Stimulated activated CD4-positive, alpha-beta T cell treated with anti-CD3 and anti-CD28 coated beads, Interleukin-4, amount 100 ng/mL, for 48 hours (primary cell): Measurements from ENCODE around the gene PEX14.

Experiments
- DNase-seq, 2 donors: peaks; one replicate each; pipeline ENCODE4 v3.0.0-alpha.2; 2020; ENCODE audit warnings: low read depth in 2 of 2

Gene PEX14

DNA sequence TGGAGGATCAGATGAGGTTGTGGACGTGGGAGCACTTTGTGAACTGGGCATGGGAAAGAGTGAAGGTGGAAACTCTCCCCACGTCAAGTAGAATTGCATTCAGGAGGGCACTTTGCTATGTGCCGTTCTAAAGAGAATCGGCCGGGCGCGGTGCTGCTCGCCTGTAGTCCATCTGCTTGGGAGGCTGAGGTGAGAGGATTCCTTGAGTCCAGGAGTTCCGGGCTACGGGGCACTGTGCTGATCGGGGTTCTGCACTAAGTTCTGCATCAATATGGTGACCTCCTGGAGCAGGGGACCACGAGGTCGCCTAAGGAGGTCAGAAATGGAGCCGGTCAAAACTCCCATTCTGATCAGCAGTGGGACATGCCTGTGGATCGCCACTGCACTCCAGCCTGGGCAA, 141.9 kb downstream of the PEX14 start:
- no peak for DNase-seq

- no peak for DNase-seq
Measured at GRCh38 chr1:10617318-10617717, 142.6 kb downstream of the PEX14 start.

- no peak for DNase-seq
Measured at GRCh38 chr1:10617931-10618885, 143.5 kb downstream of the PEX14 start.

GRCh38 chr1:10620776-10621175, 146.0 kb downstream of the PEX14 start:
- DNase-seq, result no peak

GRCh38 chr1:10621906-10622305, 147.2 kb downstream of the PEX14 start:
- no peak for DNase-seq

GRCh38 chr1:10622910-10623685, 148.3 kb downstream of the PEX14 start:
- DNase-seq, result no peak

DNA sequence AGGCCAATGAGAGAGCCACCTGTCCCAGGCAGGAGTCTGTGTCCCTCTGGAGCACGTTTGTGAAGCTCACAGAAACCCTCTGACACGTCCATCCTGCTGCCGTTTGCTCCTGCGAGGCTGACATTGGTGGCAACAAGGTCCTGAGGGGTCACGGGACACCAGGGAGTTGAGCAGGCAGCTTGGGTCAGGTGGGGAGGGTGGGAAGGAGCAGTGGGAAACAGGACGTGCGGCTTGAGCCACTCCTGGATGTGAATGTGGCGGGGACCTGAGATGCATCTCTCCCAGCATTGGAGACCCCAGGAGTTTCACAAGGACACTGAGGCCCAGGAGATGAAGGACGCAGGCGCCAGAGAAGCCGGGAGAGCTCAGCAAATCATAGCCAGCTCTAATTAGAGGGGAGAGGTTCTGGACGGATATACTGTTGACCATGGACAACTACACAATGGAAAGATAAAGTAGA, 149.0 kb downstream of the PEX14 start:
- DNase-seq, result no peak

DNA sequence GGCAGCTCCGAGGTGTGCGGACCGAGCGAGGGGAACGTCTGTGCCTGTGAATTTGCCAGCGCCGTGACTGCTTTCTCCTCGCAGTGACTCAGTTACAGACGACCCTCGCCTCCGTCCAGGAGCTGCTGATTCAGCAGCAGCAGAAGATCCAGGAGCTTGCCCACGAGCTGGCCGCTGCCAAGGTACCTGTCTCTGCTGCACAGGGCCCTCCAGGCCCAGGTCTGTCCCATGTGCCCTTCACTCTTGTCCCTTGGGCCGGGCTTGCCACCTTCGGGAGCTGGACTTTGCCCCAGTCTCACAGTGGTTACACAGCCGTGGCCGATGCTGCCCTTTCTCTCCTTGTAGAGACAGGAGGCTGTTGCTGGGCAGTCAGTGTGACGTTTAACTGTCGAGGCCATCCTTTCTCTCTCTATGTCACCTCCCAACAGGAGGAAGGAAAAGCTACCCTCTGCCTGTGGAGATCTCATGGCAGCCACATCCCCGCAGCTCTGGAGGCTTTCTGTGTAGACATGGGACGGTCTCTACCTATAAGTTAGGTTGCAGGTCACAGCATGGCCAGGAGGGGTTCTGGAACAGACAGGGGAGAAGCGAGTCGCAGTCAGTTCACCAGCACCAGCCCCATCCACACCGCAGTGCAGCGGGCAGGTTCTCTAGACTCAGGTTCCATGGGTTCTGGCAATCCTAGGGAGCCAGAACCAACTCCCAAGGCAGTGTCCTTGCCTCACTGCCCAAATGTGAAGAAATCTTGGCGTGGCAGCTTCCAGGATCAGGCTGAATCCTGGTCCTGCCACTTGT, 149.7 kb downstream of the PEX14 start:
- no peak for DNase-seq

DNA sequence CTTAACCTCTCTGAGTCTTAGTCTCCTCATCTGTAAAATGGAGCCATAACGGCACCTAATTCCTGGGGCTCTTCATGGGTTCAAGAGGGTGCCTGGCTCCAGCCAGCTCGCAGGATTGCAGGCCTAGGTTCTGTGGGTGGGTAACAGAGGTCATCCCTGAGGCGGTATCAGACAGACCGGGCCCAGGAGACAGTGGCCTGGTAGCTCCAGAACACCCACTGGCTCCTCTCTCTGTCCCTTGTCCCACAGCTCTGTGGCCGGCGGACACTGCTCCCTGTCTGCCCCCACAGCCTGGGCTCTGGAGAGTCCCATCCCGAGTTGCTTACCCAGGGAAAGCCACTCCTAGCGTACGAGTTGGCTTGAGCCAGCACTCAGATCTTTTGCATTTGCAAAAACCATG, 150.3 kb downstream of the PEX14 start:
- no peak for DNase-seq

DNA sequence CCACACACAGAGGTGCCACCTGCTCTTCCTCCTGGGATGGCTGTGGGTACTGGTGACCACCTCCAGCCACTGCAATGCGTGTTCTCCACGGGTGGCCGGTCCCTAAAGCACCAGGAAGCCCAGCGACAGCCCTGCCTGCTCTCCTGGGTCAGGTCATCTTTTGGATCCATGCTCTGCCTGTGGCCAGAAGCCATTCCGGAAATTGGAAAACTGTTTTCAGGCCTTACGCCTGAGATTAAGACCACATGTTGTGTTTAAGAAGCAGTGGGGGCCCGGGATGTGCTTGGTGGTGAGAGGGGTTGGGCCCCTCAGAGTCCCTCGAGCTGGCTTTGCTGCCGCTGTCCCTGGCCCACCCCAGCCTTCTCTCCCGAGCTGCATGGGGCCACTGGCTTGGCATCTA, 150.8 kb downstream of the PEX14 start:
- no peak for DNase-seq

- no peak for DNase-seq
Measured at GRCh38 chr1:10626131-10626731, 151.5 kb downstream of the PEX14 start.

- no peak for DNase-seq
Measured at GRCh38 chr1:10626791-10627410, 152.2 kb downstream of the PEX14 start.

DNA sequence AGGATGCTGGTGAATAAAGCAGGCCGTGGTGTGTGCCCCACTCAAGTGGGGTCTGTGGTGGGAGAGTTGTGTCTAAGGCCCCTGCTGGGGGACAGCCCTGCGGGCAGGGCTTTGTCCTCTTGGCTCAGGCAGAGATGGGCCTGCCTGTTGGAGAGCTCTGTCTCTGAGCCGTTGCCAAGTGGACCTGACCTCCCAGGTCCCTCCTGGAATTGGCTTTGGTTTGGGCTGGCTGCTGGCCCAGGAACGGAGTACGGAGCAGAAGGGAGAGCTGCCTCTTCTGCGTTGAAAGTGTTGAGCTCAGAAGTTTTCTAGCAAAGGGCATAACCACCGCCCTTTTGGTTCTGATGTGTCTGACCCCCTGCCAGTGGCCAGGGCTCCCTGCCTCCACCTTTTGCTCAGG, 153.9 kb downstream of the PEX14 start:
- DNase-seq, result no peak

- DNase-seq, result no peak
Measured at GRCh38 chr1:10629091-10629815, 154.5 kb downstream of the PEX14 start.

DNA sequence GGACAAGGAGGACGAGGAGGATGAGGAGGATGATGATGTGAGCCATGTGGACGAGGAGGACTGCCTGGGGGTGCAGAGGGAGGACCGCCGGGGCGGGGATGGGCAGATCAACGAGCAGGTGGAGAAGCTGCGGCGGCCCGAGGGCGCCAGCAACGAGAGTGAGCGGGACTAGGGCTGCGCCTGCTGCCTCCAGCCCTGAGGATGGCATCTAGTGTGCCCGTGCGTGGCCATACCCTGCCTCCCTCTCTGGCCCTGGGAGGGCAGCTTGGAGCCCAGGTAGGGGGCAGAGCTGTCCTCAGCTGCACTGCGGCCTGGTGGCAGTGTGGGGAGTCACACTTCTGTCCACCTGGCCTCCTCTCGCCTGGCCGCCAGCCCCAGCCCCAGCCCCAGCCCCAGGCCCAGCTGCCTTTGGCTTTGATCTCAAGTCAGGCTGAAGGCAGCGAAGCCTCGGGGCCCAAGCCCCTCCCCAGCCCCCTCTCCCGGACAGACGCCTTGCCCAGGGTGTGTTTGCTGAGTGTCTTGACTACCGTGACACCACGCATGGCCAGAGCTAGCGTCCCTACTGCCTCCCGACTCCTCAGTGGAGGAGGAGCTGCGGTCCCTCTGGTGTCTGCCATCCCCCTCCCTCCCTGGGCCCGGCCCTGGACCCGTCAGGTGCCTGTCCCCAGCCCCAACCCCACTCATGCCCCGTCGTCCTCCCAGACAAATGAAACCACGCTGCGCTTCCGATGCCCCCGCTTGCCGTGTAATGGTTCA, 155.2 kb downstream of the PEX14 start:
- no peak for DNase-seq

- DNase-seq, result no peak
Measured at GRCh38 chr1:10630661-10631120, 155.9 kb downstream of the PEX14 start.

- no peak for DNase-seq
Measured at GRCh38 chr1:10631121-10631810, 156.5 kb downstream of the PEX14 start.

DNA sequence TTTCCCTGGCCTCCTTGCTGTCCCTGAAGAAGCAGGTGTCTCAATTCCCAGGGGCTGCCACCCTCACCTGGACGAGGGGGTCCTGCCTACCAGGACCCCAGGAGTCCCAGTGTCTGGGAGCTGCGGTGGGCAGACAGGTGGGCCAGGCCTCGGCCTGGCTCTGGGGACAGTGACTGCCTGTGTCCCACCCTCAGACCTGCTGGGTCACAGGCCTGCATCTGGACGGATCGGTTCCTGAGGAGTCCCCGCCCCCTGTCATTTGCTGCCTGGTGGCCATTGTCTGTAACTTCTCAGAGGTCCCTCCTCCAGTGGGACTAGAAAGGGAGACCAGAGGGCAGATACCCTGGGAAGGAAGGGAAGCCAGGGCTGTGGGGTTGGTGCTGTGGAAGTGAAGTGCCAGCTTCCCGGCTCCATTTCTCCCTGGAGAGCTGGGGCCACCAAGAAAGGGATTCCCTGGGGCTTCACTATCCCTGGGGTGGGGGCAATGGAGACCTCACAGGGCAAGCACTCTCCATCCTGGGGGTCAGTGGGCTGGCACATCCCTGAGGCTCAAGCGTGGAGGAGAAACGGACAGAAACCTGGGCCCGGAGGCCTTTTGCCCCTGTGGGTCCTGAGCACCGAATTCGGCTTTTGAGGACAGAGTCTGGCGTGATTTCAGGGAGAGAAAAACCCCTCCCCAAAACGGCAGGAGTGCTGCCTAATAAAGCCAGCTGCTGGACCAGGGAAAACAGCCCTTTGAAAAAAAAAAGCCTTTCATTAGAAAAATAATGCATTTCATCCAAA, 157.3 kb downstream of the PEX14 start:
- no peak for DNase-seq
